IMR-90 (cell line): Measurements from ENCODE around the gene KRT86. TPM values are rescaled to one million over a fixed set of nuclear protein-coding genes. Genes with fewer than 3 reads are reported as not detected.

Source experiments
- ATAC-seq: fragments of 200-7000 bp; cut with Tn5 transposase; 2 replicates; pipeline ENCODE4 v1.9.1; 2020; ENCODE audit warnings: low read depth, mild to moderate bottlenecking, moderate library complexity
- BruUV-seq: library from RNA; stranded (reverse); fragments of 400-500 nt; replicated peaks from 2 replicates; lab custom pipeline; 2021; lab: Mats Ljungman, UMichigan
- CTCF ChIA-PET: fragments of 300-600 bp; formaldehyde crosslinking; extraction: SDS; loops from one replicate; lab custom pipeline; 2021; ENCODE audit warnings: antibody characterized with exemption; lab: Yijun Ruan, JAX
- POLR2A ChIA-PET: fragments of 300-600 bp; sonication (Branson Sonifier 250); formaldehyde crosslinking; loops from one replicate; lab custom pipeline; 2022; ENCODE audit warnings: antibody characterized with exemption; ENCODE audit not compliant: unreplicated experiment; lab: Charles Lee
- DNase-seq: peaks from one replicate; pipeline ENCODE4 v3.0.0; 2013
- H2AFZ ChIP-seq: replicated peaks from 2 replicates; pipeline ENCODE3; 2013; ENCODE audit warnings: low read length, mild to moderate bottlenecking; ENCODE audit not compliant: poor library complexity
- H2AK5ac ChIP-seq: 2 replicates; pipeline ENCODE4 v1.6.1; 2013; ENCODE audit warnings: low read depth, low read length, inconsistent platforms
- H2AK9ac ChIP-seq: replicated peaks from 2 replicates; pipeline ENCODE3; 2013; ENCODE audit warnings: mild to moderate bottlenecking, low read depth, low read length, moderate library complexity; ENCODE audit not compliant: poor library complexity
- H2BK120ac ChIP-seq: 2 replicates; pipeline ENCODE4 v1.6.1; 2013; ENCODE audit warnings: low read depth, low read length, inconsistent platforms
- H2BK15ac ChIP-seq: 3 replicates; pipeline ENCODE4 v1.6.1; 2013; ENCODE audit warnings: low read depth, low read length, inconsistent platforms
- H2BK20ac ChIP-seq: 2 replicates; pipeline ENCODE4 v1.6.1; 2013; ENCODE audit warnings: low read depth, mild to moderate bottlenecking, inconsistent platforms, low read length, moderate library complexity
- H2BK5ac ChIP-seq: 2 replicates; pipeline ENCODE4 v1.6.1; 2013; ENCODE audit warnings: mild to moderate bottlenecking, low read depth, low read length, inconsistent platforms; ENCODE audit not compliant: poor library complexity, severe bottlenecking
- H3K14ac ChIP-seq: replicated peaks from 2 replicates; pipeline ENCODE4 v1.6.1; 2013; ENCODE audit warnings: low read depth, low read length, inconsistent platforms
- H3K18ac ChIP-seq: 2 replicates; pipeline ENCODE4 v1.6.1; 2013; ENCODE audit warnings: low read depth, low read length, control low read depth
- H3K23ac ChIP-seq: 2 replicates; pipeline ENCODE4 v1.6.1; 2013; ENCODE audit warnings: low read depth, low read length, inconsistent platforms
- H3K27ac ChIP-seq: 2 replicates; pipeline ENCODE4 v1.5.1; 2013; ENCODE audit warnings: mild to moderate bottlenecking, control low read depth, low read length; ENCODE audit not compliant: insufficient read depth
- H3K27me3 ChIP-seq: 2 replicates; pipeline ENCODE4 v1.6.1; 2013; ENCODE audit warnings: low read length; ENCODE audit not compliant: control insufficient read depth, insufficient read depth
- H3K36me3 ChIP-seq: 2 replicates; pipeline ENCODE4 v1.6.1; 2013; ENCODE audit warnings: low read length, mixed read lengths; ENCODE audit not compliant: control insufficient read depth, insufficient read depth
- H3K4ac ChIP-seq: 2 replicates; pipeline ENCODE4 v1.6.1; 2013; ENCODE audit warnings: low read depth, low read length, inconsistent platforms
- H3K4me1 ChIP-seq: 2 replicates; pipeline ENCODE4 v1.6.1; 2013; ENCODE audit warnings: low read length, mixed read lengths; ENCODE audit not compliant: control insufficient read depth, insufficient read depth
- H3K4me2 ChIP-seq: 2 replicates; pipeline ENCODE4 v1.6.1; 2013; ENCODE audit warnings: low read depth, mild to moderate bottlenecking, control low read depth, low read length, moderate library complexity
- H3K4me3 ChIP-seq: 2 replicates; pipeline ENCODE4 v1.5.1; 2013; ENCODE audit warnings: low read depth, mild to moderate bottlenecking, control low read depth, low read length, moderate library complexity; ENCODE audit not compliant: insufficient read depth
- H3K56ac ChIP-seq: 2 replicates; pipeline ENCODE4 v1.6.1; 2013; ENCODE audit warnings: low read length, inconsistent platforms; ENCODE audit not compliant: insufficient read depth; ENCODE audit errors: extremely low read depth
- H3K79me1 ChIP-seq, 2 experiments: 2 replicates each; pipeline ENCODE4 v1.6.1; 2013; ENCODE audit warnings: low read length in 2 of 2, inconsistent platforms in 1 of 2, low read depth in 1 of 2
- H3K9ac ChIP-seq: 2 replicates; pipeline ENCODE4 v1.6.1; 2013; ENCODE audit warnings: low read depth, low read length, control low read depth
- H3K9me1 ChIP-seq: 2 replicates; pipeline ENCODE4 v1.6.1; 2013; ENCODE audit warnings: low read length, inconsistent platforms; ENCODE audit not compliant: insufficient read depth
- H3K9me3 ChIP-seq: 2 replicates; pipeline ENCODE4 v1.6.1; 2013; ENCODE audit warnings: low read length; ENCODE audit not compliant: control insufficient read depth, insufficient read depth
- H4K20me1 ChIP-seq: 2 replicates; pipeline ENCODE4 v1.6.1; 2013; ENCODE audit warnings: low read length, inconsistent platforms; ENCODE audit not compliant: insufficient read depth
- H4K5ac ChIP-seq: 2 replicates; pipeline ENCODE4 v1.6.1; 2013; ENCODE audit warnings: mild to moderate bottlenecking, low read depth, low read length, control low read depth
- H4K8ac ChIP-seq, 2 experiments: 2 replicates each; pipeline ENCODE4 v1.6.1; 2013; ENCODE audit warnings: low read depth in 2 of 2, low read length in 2 of 2, control low read depth in 1 of 2, inconsistent platforms in 1 of 2
- H4K91ac ChIP-seq: 2 replicates; pipeline ENCODE4 v1.6.1; 2013; ENCODE audit warnings: low read depth, low read length, inconsistent platforms; ENCODE audit not compliant: insufficient read depth
- CTCF ChIP-seq: conservative IDR thresholded peaks from 2 replicates; pipeline ENCODE4 v1.5.1; 2012; ENCODE audit warnings: mild to moderate bottlenecking, low read depth, low read length, improper control_type of control experiment
- FOS ChIP-seq: fragments of 150-350 bp; IDR thresholded peaks from 2 replicates; pipeline ENCODE4 v1.6.1; 2016; ENCODE audit warnings: low read depth, low read length
- MAZ ChIP-seq: IDR thresholded peaks from 2 replicates; pipeline ENCODE4 v1.6.1; 2012; ENCODE audit warnings: low read depth, mild to moderate bottlenecking, low read length, improper control_type of control experiment, moderate library complexity, borderline replicate concordance
- NFE2L2 ChIP-seq: fragments of 150-350 bp; IDR thresholded peaks from 2 replicates; pipeline ENCODE4 v1.6.1; 2016; ENCODE audit warnings: low read depth, mild to moderate bottlenecking, low read length
- POLR2A ChIP-seq: IDR thresholded peaks from 2 replicates; pipeline ENCODE4 v1.6.1; 2012; ENCODE audit warnings: mild to moderate bottlenecking, low read depth, low read length
- RCOR1 ChIP-seq: IDR thresholded peaks from 2 replicates; pipeline ENCODE4 v1.6.1; 2012; ENCODE audit warnings: mild to moderate bottlenecking, low read length, improper control_type of control experiment; ENCODE audit not compliant: insufficient replicate concordance
- RFX5 ChIP-seq: IDR thresholded peaks from 2 replicates; pipeline ENCODE4 v1.8.0; 2012; ENCODE audit warnings: low read depth, mild to moderate bottlenecking, low read length, moderate library complexity
- SMC3 ChIP-seq: fragments of 150-350 bp; IDR thresholded peaks from 2 replicates; pipeline ENCODE4 v1.6.1; 2016; ENCODE audit warnings: low read depth, mild to moderate bottlenecking, antibody characterized with exemption, low read length, moderate library complexity
- USF2 ChIP-seq: fragments of 150-350 bp; IDR thresholded peaks from 2 replicates; pipeline ENCODE4 v1.6.1; 2017; ENCODE audit warnings: mild to moderate bottlenecking, antibody characterized with exemption, low read length, low read depth
- WGBS, 2 experiments: methylation state at CpG; one replicate each; pipeline versions ENCODE4 v1.1.5 to v1.1.7; 2013; ENCODE audit warnings: missing lambda C conversion rate in 2 of 2; ENCODE audit not compliant: insufficient read length in 1 of 2; ENCODE audit errors: extremely low coverage in 2 of 2; 5-methylcytosine and 5-hydroxymethylcytosine counted together
- dilution Hi-C: fragments of 300-500 bp; cut with HindIII; formaldehyde crosslinking; loops from one replicate; pipeline ENCODE4 v1.14.3; 2018; ENCODE audit warnings: low sequenced_read_pairs; ENCODE audit not compliant: unreplicated experiment
- in situ Hi-C: fragments of 300-500 bp; cut with MboI; formaldehyde crosslinking; loops from 3 replicates; pipeline ENCODE4 v1.14.3; 2019; ENCODE audit warnings: low sequenced_read_pairs, inconsistent platforms, mixed read lengths
- intact Hi-C: fragments of 100-400 bp; cut with micrococcal nuclease; formaldehyde crosslinking; loops from 2 replicates; pipeline ENCODE4 v1.10.0; 2022
- polyA plus RNA-seq, 3 experiments: library from polyadenylated mRNA; depleted of rRNA; stranded (reverse); fragments of >200 nt; gene quantifications; 2 replicates each; pipeline ENCODE4 v1.2.3, GENCODE V29; 2012; ENCODE audit warnings: low replicate concordance in 1 of 3
- total RNA-seq: library from RNA; depleted of rRNA; stranded (reverse); fragments of >200 nt; gene quantifications from 2 replicates; pipeline ENCODE4 v1.2.3, GENCODE V29; 2012
- TF ChIP-seq, protein P1 (sequence below): fragments of 150-350 bp; IDR thresholded peaks from 2 replicates; pipeline ENCODE4 v1.6.1; 2016; ENCODE audit warnings: low read depth, mild to moderate bottlenecking, low read length, moderate library complexity, borderline replicate concordance

Gene KRT86
- total and polyA plus RNA-seq, 2 of the 4 experiments (the other 2 are of a cell fraction): not detected

GRCh38 chr12:52323001-52323400 lies 48.6 kb downstream of the KRT86 start:
- no peak for ATAC-seq
- Histone ChIP-seq H3K4me1 (no peaks in the 10 kb centered on the region), H2AK5ac (no peak overlapping the region), H3K9me1 (no peaks in the 10 kb centered on the region), H3K9me3 (no peaks in the 10 kb centered on the region), H3K27me3 (peaks cover 70% of the 10 kb centered on the region), H2BK20ac (no peak overlapping the region), H3K4me3 (no peak overlapping the region), H3K14ac (no peak overlapping the region), H4K91ac (no peak overlapping the region), H2AFZ (no peak overlapping the region), H4K20me1 (no peaks in the 10 kb centered on the region), H4K8ac (no peak overlapping the region), H3K23ac (no peak overlapping the region), H2BK5ac (no peak overlapping the region), H3K4ac (no peak overlapping the region), H4K5ac (no peak overlapping the region), H3K56ac (no peak overlapping the region), H3K27ac (no peak overlapping the region), H3K79me1 (no peaks in the 10 kb centered on the region), H2AK9ac (no peak overlapping the region), H3K9ac (no peak overlapping the region), H2BK120ac (no peak overlapping the region), H2BK15ac (no peak overlapping the region), H3K18ac (no peak overlapping the region), H3K4me2 (no peak overlapping the region), H3K36me3 (no peaks in the 10 kb centered on the region)
- DNase-seq: no peak
- TF ChIP-seq POLR2A (no peak), CTCF (no peak), USF2 (no peak), NFE2L2 (no peak), SMC3 (no peak), MAZ (no peak), RCOR1 (no peak), RFX5 (no peak), FOS (no peak)
- TF ChIP-seq, protein P1, sequence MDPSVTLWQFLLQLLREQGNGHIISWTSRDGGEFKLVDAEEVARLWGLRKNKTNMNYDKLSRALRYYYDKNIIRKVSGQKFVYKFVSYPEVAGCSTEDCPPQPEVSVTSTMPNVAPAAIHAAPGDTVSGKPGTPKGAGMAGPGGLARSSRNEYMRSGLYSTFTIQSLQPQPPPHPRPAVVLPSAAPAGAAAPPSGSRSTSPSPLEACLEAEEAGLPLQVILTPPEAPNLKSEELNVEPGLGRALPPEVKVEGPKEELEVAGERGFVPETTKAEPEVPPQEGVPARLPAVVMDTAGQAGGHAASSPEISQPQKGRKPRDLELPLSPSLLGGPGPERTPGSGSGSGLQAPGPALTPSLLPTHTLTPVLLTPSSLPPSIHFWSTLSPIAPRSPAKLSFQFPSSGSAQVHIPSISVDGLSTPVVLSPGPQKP: no peak
- CTCF ChIA-PET: no interaction called here
- no TSS peak for BruUV-seq
- WGBS, 2 experiments: no CpG with 5 or more reads among the region's 1 CpG
- in situ Hi-C loops: no loop called here
- POLR2A ChIA-PET: no interaction called here
- dilution Hi-C loops: no loop called here
- intact Hi-C loops: no loop called here
